LNCaP clone FGC (cell line): ENCODE measurements around the gene CNDP1.
"Not testable (repeated sequence)": the region's sequence is repeated elsewhere in the genome, so short reads cannot be mapped to it uniquely, and the experiment has no call there.

Experiments used
- DNase-seq: peaks from one replicate; pipeline ENCODE4 v3.0.0-alpha.2; 2011; ENCODE audit warnings: low read depth
- H3K4me3 ChIP-seq: 2 replicates; pipeline ENCODE4 v1.5.1; 2011; ENCODE audit warnings: mild to moderate bottlenecking, low read depth, low read length, control low read depth
- TF ChIP-seq, protein P1 (sequence below): IDR thresholded peaks from 2 replicates; pipeline ENCODE4 v1.5.1; 2012; ENCODE audit warnings: mild to moderate bottlenecking; ENCODE audit not compliant: control insufficient read depth, insufficient read depth; ENCODE audit errors: extremely low read depth

CNDP1 gene

GRCh38 chr18:74520096-74520833 is 14.0 kb upstream of the CNDP1 start:
- H3K4me3 ChIP-seq: no peak overlapping the region
- TF ChIP-seq, protein P1, sequence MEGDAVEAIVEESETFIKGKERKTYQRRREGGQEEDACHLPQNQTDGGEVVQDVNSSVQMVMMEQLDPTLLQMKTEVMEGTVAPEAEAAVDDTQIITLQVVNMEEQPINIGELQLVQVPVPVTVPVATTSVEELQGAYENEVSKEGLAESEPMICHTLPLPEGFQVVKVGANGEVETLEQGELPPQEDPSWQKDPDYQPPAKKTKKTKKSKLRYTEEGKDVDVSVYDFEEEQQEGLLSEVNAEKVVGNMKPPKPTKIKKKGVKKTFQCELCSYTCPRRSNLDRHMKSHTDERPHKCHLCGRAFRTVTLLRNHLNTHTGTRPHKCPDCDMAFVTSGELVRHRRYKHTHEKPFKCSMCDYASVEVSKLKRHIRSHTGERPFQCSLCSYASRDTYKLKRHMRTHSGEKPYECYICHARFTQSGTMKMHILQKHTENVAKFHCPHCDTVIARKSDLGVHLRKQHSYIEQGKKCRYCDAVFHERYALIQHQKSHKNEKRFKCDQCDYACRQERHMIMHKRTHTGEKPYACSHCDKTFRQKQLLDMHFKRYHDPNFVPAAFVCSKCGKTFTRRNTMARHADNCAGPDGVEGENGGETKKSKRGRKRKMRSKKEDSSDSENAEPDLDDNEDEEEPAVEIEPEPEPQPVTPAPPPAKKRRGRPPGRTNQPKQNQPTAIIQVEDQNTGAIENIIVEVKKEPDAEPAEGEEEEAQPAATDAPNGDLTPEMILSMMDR: no peak
- no peak for DNase-seq

DNA sequence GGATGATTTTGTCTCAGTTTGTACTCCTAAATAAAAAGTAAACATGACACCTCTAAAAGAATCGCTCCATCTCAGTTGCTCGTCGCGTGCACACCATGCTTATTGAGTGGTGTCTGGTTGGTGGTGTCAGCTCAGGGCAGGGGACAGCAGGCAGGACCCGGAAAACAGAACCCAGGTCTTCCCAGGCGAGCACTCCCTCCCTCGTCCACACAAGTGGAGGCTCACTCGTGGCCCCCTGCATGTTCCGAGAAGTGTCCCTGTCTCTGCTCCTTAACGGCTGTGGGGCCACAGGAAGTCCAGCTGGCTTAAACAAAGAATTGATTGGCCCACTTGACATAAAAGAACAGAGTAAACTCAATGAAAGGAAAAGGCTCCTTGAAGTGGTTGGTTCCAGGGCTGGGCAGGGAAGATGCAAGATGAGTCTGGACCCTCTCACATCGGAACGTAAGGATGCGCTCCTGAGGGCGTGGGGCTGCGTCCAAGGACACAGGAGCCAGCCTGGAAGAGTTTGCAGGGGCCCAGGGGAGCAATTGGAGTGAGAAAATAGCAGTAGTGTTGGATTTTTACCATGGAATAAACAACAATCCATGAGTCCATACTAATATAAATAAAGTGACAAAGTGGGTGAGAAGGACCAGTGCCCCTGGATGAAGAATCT is 13.1 kb upstream of the CNDP1 start:
- DNase-seq: no peak
- TF ChIP-seq, protein P1: no peak
- no peak overlapping the region for H3K4me3 ChIP-seq

DNA sequence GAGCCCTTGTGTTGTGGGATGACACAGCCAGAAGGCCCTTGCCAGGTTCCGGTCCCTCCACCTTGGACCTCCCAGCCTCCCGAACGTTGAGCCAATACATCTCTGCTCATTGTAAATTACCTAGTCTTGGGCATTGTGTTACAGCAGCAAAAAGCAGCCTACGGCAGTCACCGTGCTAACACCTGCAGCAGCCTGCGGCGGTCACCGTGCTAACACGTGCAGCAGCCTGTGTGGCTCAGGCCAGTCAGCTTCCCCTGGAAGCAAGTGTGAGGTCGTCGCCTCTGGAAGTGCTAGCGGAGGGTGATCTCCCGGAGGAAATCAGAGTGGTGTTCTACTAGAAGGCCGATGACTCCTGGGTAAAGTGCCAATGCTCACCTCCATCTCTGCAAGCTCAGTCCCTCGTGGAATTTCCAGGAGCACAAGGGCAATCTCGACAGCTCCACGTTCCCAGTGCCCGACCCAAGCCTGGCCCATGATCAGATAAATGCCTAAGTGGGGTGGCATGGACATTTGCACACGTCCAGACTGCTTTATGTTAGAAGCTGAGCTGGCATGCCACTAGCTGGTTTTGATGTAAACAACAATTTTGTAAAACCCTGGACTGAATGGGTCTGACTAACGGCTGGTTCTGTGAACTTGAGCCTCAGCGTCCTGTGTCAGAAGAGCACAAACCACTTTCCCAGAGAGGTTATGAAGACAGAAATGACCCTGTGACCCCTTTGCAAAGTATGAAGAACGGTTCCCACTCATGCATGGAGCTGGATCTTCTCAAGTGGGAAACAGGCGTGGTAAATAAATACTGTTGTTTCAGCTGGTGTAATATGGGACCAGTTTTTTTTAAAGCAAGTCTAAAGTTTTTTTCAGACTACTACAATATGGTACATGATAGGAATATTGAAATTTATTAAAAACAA is 11.4 kb upstream of the CNDP1 start:
- no peak for DNase-seq
- H3K4me3 ChIP-seq: no peak overlapping the region
- TF ChIP-seq, protein P1: no peak

GRCh38 chr18:74524097-74524496 is 10.2 kb upstream of the CNDP1 start:
- no peak overlapping the region for H3K4me3 ChIP-seq
- TF ChIP-seq, protein P1: no peak
- no peak for DNase-seq

GRCh38 chr18:74524915-74525314 is 9.4 kb upstream of the CNDP1 start:
- H3K4me3 ChIP-seq, DNase-seq: not testable (repeated sequence)

- no peak overlapping the region for H3K4me3 ChIP-seq
- TF ChIP-seq, protein P1: no peak
- no peak for DNase-seq
Observed at GRCh38 chr18:74525741-74526140, 8.6 kb upstream of the CNDP1 start.

DNA sequence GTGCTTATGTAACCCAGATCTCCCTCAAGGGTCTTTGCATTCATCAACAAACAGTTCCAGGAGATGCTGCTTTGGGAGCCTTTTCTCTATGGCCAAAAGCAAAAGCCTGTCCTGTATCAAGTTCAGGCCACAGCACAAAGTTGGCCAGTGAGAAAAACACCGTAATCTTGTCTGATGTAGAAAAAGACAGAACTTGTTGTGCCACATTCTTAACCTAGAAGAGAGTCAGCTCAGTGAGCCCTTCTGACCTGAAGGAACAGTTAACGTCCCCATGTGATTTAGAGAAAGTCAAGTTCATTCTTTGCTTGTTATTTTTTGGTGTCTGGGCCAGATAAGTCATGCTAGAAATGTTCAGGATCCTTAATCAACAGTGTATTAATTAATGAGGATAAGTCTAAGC is 7.8 kb upstream of the CNDP1 start:
- no peak for DNase-seq
- no peak overlapping the region for H3K4me3 ChIP-seq

More for the DNA sequence above, 7.8 kb upstream of the CNDP1 start:
- TF ChIP-seq, protein P1: no peak
